Measurements from ENCODE around the gene CNTN4. TPM values are rescaled to one million over a fixed set of nuclear protein-coding genes. Genes with fewer than 3 reads are reported as not detected.

CNTN4 gene
- total RNA-seq, 1 donor from 2014 or later: 16.5 TPM

DNA sequence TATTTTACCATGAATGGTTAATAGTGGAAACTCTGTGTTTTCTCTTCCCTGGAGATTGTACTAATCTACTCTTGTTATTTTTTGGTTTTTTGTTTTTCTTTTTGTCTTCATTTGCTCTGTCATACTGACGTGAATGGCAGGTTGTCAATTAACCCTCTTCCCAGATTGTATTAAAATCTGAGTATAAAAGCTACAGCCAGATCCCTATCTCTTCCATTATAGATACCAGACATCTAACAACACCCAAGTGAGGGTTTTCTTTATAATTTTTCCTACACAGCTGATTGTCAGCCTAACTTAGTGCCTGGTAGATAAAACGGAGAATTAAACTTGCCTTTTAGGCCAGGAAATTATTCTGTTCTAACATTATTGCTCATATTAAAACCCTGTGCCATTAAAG lies 848.9 kb downstream of the CNTN4 start:
- no peak for DNase-seq (ENCODE audit: low read depth)
- Histone ChIP-seq H3K36me3 (ENCODE audit: control insufficient read depth, insufficient read depth, low read length) (no peaks in the 10 kb centered on the region), H3K4me3 (ENCODE audit: low read depth, low read length) (no peak overlapping the region), H3K27me3 (ENCODE audit: control insufficient read depth, insufficient read depth, low read length) (no peaks in the 10 kb centered on the region)
- TF ChIP-seq, protein P1, sequence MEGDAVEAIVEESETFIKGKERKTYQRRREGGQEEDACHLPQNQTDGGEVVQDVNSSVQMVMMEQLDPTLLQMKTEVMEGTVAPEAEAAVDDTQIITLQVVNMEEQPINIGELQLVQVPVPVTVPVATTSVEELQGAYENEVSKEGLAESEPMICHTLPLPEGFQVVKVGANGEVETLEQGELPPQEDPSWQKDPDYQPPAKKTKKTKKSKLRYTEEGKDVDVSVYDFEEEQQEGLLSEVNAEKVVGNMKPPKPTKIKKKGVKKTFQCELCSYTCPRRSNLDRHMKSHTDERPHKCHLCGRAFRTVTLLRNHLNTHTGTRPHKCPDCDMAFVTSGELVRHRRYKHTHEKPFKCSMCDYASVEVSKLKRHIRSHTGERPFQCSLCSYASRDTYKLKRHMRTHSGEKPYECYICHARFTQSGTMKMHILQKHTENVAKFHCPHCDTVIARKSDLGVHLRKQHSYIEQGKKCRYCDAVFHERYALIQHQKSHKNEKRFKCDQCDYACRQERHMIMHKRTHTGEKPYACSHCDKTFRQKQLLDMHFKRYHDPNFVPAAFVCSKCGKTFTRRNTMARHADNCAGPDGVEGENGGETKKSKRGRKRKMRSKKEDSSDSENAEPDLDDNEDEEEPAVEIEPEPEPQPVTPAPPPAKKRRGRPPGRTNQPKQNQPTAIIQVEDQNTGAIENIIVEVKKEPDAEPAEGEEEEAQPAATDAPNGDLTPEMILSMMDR (IDR thresholded peaks at IDR 0.05; ENCODE audit: insufficient read depth, low read length, poor library complexity, severe bottlenecking): no peak

DNA sequence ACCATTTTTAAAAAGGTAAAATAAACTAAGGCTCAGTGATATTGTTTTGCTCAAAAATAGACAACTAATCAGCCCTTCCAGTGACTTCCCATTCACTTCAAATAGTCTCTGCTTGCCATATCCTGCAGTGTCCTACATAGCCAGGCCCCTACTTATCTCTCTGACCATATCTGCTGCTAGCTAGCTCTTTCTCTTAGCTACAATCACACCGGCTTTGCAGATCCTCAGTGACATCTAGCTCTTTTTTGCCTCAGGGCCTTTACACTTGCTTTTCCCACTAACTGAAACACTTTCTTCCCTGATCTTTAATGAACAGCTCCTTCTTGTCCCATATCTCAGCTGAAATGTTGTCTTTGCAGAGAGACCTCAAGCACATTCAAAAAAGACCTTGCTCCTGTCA lies 850.2 kb downstream of the CNTN4 start:
- H3K4me3 ChIP-seq (ENCODE audit: low read depth, low read length): no peak overlapping the region
- no peaks in the 10 kb centered on the region for H3K27me3 ChIP-seq (ENCODE audit: control insufficient read depth, insufficient read depth, low read length)
- no peak for DNase-seq (ENCODE audit: low read depth)
- TF ChIP-seq, protein P1 (IDR thresholded peaks at IDR 0.05; ENCODE audit: insufficient read depth, low read length, poor library complexity, severe bottlenecking): no peak
- H3K36me3 ChIP-seq (ENCODE audit: control insufficient read depth, insufficient read depth, low read length): no peaks in the 10 kb centered on the region

GRCh38 chr3:2950159-2950558 lies 851.5 kb downstream of the CNTN4 start:
- H3K36me3 ChIP-seq (ENCODE audit: control insufficient read depth, insufficient read depth, low read length): no peaks in the 10 kb centered on the region
- no peak overlapping the region for H3K4me3 ChIP-seq (ENCODE audit: low read depth, low read length)
- DNase-seq (ENCODE audit: low read depth): no peak
- no peaks in the 10 kb centered on the region for H3K27me3 ChIP-seq (ENCODE audit: control insufficient read depth, insufficient read depth, low read length)
- TF ChIP-seq, protein P1 (IDR thresholded peaks at IDR 0.05; ENCODE audit: insufficient read depth, low read length, poor library complexity, severe bottlenecking): no peak

DNA sequence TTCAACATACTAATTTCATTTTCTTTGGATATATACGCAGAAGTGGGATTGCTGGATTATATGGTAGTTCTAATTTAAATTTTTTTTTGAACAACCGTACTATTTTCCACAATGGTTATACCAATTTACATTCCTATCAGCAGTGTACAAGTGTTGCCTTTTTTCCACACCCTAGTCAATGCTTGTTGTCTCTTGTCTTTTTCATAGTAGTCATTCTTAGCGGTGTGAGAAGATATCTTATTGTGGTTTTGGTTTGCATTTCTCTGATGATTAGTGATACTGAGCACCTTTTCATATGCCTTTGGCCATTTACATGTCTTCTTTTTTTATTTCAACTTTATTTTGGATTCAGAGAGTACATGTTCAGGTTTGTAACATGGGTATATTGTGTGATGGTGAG lies 858.4 kb downstream of the CNTN4 start:
- Histone ChIP-seq H3K36me3 (ENCODE audit: control insufficient read depth, insufficient read depth, low read length) (no peaks in the 10 kb centered on the region), H3K27me3 (ENCODE audit: control insufficient read depth, insufficient read depth, low read length) (no peaks in the 10 kb centered on the region), H3K4me3 (ENCODE audit: low read depth, low read length) (no peak overlapping the region)
- TF ChIP-seq, protein P1 (IDR thresholded peaks at IDR 0.05; ENCODE audit: insufficient read depth, low read length, poor library complexity, severe bottlenecking): no peak
- no peak for DNase-seq (ENCODE audit: low read depth)

- no peak for DNase-seq (ENCODE audit: low read depth)
- TF ChIP-seq, protein P1 (IDR thresholded peaks at IDR 0.05; ENCODE audit: insufficient read depth, low read length, poor library complexity, severe bottlenecking): no peak
- H3K27me3 ChIP-seq (ENCODE audit: control insufficient read depth, insufficient read depth, low read length): no peaks in the 10 kb centered on the region
Measured at GRCh38 chr3:2958551-2958950, 859.9 kb downstream of the CNTN4 start.

DNA sequence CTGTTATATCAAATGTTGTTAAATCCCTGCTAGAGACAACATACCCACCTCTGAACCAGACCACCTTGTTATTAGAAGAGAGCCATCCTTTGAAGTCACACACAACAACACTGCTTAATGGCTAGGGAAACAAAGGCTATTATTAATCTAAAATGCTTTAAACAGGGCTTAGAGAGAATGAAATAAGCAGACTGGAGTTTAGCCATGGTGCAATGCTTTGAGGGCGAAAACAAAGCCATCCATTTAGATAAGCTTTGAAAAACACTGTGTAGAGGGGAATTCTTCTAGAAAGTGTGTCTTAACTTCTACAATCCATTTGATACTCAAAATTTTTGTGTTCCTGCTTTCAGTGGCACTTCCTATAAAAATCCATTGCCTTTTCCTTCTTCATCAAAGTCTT lies 862.9 kb downstream of the CNTN4 start:
- H3K36me3 ChIP-seq (ENCODE audit: control insufficient read depth, insufficient read depth, low read length): no peaks in the 10 kb centered on the region
- DNase-seq (ENCODE audit: low read depth): no peak
- no peaks in the 10 kb centered on the region for H3K27me3 ChIP-seq (ENCODE audit: control insufficient read depth, insufficient read depth, low read length)
- no peak overlapping the region for H3K4me3 ChIP-seq (ENCODE audit: low read depth, low read length)
- TF ChIP-seq, protein P1 (IDR thresholded peaks at IDR 0.05; ENCODE audit: insufficient read depth, low read length, poor library complexity, severe bottlenecking): no peak

More at GRCh38 chr3:2958551-2958950, 859.9 kb downstream of the CNTN4 start:
- Histone ChIP-seq H3K36me3 (ENCODE audit: control insufficient read depth, insufficient read depth, low read length) (no peaks in the 10 kb centered on the region), H3K4me3 (ENCODE audit: low read depth, low read length) (no peak overlapping the region)

Measured in kidney epithelial cell (primary cell).